HUES6 (cell line): ENCODE measurements around the gene USP22.

Experiments
- H3K27ac ChIP-seq: 2 replicates; pipeline ENCODE4 v1.7.0; 2013; ENCODE audit warnings: low read depth, mild to moderate bottlenecking, low read length, inconsistent platforms
- H3K27me3 ChIP-seq: 2 replicates; pipeline ENCODE4 v1.6.1; 2013; ENCODE audit warnings: low read length; ENCODE audit not compliant: control insufficient read depth, insufficient read depth
- H3K36me3 ChIP-seq: 2 replicates; pipeline ENCODE4 v1.6.1; 2013; ENCODE audit warnings: low read length; ENCODE audit not compliant: control insufficient read depth, insufficient read depth
- H3K4me1 ChIP-seq: 2 replicates; pipeline ENCODE4 v1.6.1; 2013; ENCODE audit warnings: low read length; ENCODE audit not compliant: control insufficient read depth, insufficient read depth
- H3K4me3 ChIP-seq: 2 replicates; pipeline ENCODE4 v1.5.1; 2013; ENCODE audit warnings: low read depth, low read length
- H3K9ac ChIP-seq: one replicate; pipeline ENCODE4 v1.6.1; 2013; ENCODE audit warnings: mild to moderate bottlenecking, low read length
- H3K9me3 ChIP-seq: 2 replicates; pipeline ENCODE4 v1.6.1; 2013; ENCODE audit warnings: low read depth, low read length; ENCODE audit not compliant: control insufficient read depth, insufficient read depth

Gene USP22

DNA sequence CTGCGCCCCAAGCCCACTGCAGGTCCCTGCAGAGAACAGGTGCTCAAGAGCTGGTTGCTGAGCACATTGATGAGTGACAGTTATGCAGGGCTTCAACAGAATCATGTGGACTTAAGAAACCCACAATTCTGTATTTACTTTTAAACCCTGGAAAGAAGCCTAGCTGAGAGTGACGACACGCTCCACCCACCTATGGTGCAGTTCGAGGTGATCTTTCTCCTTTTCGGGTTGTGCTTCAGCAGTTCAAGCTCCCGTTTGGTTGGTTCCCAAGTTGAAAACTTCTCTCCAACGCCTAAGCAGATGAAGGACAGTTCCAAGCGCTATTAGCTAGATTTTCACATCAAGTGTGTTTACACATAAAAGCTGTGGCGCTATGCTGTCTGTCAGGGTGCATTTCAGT lies 23.9 kb downstream of the USP22 start:
- Histone ChIP-seq H3K4me1 (no peaks in the 10 kb centered on the region), H3K27me3 (no peaks in the 10 kb centered on the region), H3K27ac (no peak overlapping the region), H3K4me3 (no peak overlapping the region), H3K36me3 (peaks cover 98% of the 10 kb centered on the region), H3K9me3 (no peaks in the 10 kb centered on the region), H3K9ac (no peak overlapping the region)

DNA sequence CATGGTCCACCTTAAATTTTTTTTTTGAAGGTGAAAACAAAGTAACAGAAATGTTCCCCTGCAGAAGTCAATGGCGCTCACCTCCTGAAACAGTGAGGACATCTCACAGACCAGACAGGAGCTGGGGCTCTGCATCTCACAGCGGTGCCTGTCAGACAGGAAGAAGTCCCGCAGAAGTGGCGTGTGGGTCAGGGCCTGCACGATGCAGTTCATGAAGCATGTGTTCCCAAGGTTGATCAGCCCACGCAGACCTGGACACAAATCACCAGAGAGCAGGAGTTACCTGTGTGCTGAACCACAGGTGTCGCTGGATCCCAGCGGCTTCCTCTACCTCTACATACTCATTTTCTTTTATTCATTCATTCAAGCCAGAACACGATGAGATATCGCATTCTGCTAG lies 24.9 kb downstream of the USP22 start:
- no peaks in the 10 kb centered on the region for H3K27me3 ChIP-seq
- H3K9ac ChIP-seq = no peak overlapping the region
- H3K9me3 ChIP-seq = no peaks in the 10 kb centered on the region
- no peaks in the 10 kb centered on the region for H3K4me1 ChIP-seq
- peaks cover 97% of the 10 kb centered on the region for H3K36me3 ChIP-seq
- no peak overlapping the region for H3K27ac ChIP-seq
- H3K4me3 ChIP-seq = no peak overlapping the region

DNA sequence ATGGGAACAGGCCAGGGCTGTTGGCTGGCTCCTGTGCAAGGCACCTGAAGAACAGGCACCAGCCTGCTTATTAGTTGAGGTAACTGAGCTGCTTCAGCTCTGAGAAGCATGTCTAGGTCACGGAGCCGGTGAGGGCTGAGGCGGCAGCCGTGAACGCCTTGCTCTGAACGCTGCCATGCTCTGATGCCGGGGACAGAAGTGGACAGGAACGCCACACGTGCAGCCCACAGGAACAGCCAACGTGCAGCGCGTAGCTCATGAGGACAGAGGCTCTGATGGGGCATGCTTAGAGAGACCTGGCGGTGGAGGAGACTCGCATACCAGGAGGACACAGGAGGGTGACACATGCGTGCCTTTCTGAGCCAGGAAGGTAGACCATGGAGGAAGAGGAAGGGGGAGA lies 25.6 kb downstream of the USP22 start:
- no peaks in the 10 kb centered on the region for H3K4me1 ChIP-seq
- H3K36me3 ChIP-seq = peaks cover 98% of the 10 kb centered on the region
- H3K27me3 ChIP-seq = no peaks in the 10 kb centered on the region
- H3K27ac ChIP-seq = no peak overlapping the region
- H3K4me3 ChIP-seq = no peak overlapping the region
- no peak overlapping the region for H3K9ac ChIP-seq
- no peaks in the 10 kb centered on the region for H3K9me3 ChIP-seq

DNA sequence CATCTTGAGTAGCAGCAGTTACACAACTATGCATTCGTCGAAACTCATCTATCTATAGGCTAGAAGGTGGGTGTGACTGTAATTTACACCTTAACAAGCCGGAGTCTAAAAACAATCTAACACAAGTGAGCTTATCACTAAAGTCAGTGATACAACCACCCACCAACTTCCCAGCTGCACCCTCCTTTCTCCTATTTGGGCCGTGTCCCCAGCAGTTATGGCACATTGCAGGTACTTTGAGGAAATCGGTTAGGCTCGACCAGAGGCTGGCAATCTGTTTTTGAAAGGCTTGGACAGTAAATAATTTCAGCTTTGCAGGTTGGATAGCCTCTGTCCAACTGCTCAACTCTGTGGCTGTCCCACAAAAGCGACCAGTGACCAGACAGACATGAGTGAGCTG lies 26.0 kb downstream of the USP22 start:
- Histone ChIP-seq H3K27ac (no peak overlapping the region), H3K4me1 (no peaks in the 10 kb centered on the region), H3K36me3 (peaks cover 99% of the 10 kb centered on the region), H3K9ac (no peak overlapping the region), H3K27me3 (no peaks in the 10 kb centered on the region), H3K4me3 (no peak overlapping the region), H3K9me3 (no peaks in the 10 kb centered on the region)

DNA sequence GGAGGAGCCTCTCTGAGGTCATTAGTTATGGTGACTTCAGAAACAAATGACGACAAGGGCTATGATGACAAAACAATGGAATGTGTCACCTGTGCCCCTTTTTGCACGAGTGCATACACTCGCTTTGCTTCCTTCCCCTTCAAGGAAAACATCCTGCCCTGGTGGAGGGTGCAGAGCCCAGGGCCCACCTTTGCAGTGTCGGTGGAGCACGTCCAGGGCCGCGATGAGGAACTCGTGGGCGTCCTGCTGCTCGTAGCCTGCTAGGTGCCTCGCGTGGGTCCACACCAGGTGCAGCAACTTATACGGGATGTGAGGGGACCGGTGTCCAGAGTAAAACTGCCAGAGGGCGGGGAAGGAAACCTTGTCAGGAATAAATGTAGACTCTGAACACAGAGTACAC lies 27.2 kb downstream of the USP22 start:
- Histone ChIP-seq H3K9me3 (no peaks in the 10 kb centered on the region), H3K36me3 (peaks cover 99% of the 10 kb centered on the region), H3K27ac (no peak overlapping the region), H3K4me3 (no peak overlapping the region), H3K9ac (no peak overlapping the region), H3K4me1 (no peaks in the 10 kb centered on the region), H3K27me3 (no peaks in the 10 kb centered on the region)

DNA sequence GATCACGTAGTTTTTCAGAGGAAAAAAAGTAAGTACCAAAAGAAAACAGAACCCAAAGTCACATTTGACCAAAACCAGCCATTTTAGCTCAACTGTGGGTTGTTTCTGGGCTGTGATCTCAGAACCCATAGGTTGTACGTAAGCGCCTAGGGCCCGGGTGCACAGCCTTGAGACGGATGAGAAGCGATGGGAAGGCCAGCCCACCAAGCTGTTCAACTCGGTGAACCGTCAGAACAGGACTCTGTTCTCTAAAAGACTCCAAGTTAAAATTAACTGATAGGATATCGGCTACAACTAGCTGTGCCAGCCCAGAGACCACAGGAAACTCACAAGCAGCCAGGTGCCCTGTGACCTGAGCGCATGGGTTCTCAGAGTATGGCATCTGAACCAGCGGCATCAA lies 28.3 kb downstream of the USP22 start:
- H3K27me3 ChIP-seq = no peaks in the 10 kb centered on the region
- H3K4me3 ChIP-seq = no peak overlapping the region
- H3K36me3 ChIP-seq = peaks cover 99% of the 10 kb centered on the region
- H3K9ac ChIP-seq = no peak overlapping the region
- H3K9me3 ChIP-seq = no peaks in the 10 kb centered on the region
- no peaks in the 10 kb centered on the region for H3K4me1 ChIP-seq
- no peak overlapping the region for H3K27ac ChIP-seq

DNA sequence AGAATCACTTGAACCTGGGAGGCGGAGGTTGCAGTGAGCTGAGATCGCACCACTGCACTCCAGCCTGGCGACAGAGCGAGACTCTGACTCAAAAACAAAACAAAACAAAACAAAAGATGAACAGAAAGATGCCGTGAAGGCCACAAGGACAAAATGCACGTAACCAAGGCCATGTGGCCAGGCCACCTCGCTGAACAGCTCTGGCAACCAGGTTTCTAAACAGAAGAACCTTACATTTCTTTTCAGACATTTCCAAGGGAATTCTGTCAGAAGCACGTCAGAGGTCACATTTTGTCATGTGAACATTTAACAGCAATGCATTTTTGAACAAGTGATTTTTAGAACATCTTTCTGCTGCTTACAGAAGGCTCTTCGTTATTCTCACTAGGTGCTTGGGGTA lies 28.8 kb downstream of the USP22 start:
- Histone ChIP-seq H3K27ac (no peak overlapping the region), H3K27me3 (no peaks in the 10 kb centered on the region), H3K9me3 (no peaks in the 10 kb centered on the region), H3K4me1 (no peaks in the 10 kb centered on the region), H3K4me3 (no peak overlapping the region), H3K36me3 (peaks cover 99% of the 10 kb centered on the region), H3K9ac (no peak overlapping the region)

DNA sequence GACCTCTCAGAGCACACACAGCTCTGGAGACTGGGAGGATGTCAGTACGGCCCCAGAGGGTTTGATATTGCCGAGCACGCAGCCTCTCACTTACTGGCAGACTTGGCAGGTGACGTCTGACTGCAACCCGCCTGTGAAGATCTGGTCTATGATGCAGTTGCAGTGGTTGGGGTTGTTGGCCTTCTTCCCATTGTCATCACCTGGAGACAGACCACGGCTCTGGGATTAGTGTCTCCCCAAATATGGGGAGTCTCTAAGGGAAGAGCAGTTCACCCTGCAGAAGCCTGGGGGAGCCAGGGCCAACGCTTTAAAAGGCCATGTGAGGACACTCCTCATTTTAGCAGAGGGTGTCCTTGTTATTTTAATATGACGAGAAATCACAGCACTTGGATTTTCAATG lies 30.1 kb downstream of the USP22 start:
- Histone ChIP-seq H3K9ac (no peak overlapping the region), H3K36me3 (peaks cover 99% of the 10 kb centered on the region), H3K27me3 (no peaks in the 10 kb centered on the region), H3K9me3 (no peaks in the 10 kb centered on the region), H3K4me1 (no peaks in the 10 kb centered on the region), H3K27ac (no peak overlapping the region), H3K4me3 (no peak overlapping the region)

DNA sequence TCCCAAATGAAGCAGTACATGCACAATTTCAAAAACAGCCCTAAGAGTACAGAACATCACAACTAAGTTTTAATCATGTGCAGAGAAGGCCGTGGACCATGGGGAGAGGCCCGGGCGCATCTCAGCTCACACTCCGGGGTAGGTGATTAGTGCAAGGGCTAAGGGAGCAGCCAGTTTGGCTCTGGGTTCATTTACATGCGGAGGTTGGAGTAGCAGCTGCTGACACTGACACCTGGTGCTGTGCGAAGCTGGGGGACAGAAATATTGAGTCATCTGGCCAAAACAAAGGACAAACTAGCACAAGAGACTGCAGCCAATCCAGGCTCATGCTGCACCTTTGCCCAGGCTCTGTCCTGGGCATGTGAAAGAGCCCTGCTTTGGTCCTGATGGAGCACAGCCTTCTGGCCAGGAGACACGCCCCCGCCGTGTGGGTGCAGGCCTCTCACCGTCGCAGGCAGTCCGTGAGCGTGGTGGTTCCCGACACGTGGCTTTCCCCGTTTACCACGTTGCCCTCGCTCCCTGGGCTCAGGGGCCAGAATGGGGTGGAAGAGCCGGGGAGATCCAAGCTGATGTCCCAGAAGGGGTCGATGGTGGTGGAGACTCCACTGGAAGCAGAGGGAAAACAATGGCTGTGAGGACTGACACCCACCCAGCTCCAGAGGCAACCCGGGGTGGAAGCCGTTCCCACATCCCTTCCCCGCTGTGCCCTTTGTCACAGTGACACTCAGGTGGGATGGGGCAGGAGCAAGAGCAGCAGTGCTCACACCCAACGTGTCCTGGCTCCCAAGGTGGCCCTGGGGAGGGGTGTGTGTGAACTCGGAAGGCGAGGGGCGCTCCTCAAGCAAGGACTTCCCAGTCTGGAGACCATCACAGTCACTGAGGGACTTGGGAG lies 31.9 kb downstream of the USP22 start:
- no peak overlapping the region for H3K27ac ChIP-seq
- no peaks in the 10 kb centered on the region for H3K9me3 ChIP-seq
- peaks cover 99% of the 10 kb centered on the region for H3K36me3 ChIP-seq
- H3K4me1 ChIP-seq = no peaks in the 10 kb centered on the region
- H3K27me3 ChIP-seq = no peaks in the 10 kb centered on the region
- no peak overlapping the region for H3K4me3 ChIP-seq
- no peak overlapping the region for H3K9ac ChIP-seq

DNA sequence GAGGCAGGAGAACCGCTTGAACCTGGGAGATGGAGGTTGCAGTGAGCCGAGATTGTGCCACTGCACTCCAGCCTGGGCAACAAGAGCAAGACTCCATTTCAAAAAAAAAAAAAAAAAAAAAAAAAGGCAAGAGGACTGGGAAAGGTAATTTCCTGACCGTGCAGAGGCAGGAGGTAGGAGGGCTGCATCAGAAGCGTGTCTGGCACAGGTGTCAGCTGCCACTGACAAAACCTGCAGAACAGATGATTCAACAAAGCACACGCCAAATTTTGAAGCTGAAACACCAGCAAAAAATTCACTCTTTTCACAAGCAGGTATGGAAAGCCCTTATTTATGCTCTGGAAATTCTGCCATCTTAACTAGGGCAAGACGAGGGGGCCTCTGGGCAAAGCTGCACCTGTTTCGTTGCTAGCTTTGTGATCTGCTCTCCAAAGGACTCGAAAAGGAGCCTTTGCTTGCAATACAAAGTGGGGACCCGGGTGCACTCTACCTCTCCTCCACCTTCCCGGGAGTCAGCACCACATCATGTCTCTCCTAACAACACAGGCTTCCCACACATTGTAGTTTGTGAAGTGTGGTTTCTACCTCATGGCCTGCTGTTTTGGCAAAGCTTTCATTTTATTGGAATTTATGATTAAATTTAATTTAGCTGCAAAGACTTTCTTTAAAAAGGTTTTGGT lies 33.7 kb downstream of the USP22 start:
- H3K27ac ChIP-seq = no peak overlapping the region
- H3K27me3 ChIP-seq = no peaks in the 10 kb centered on the region
- no peaks in the 10 kb centered on the region for H3K9me3 ChIP-seq
- H3K36me3 ChIP-seq = peaks cover 99% of the 10 kb centered on the region
- no peaks in the 10 kb centered on the region for H3K4me1 ChIP-seq
- no peak overlapping the region for H3K9ac ChIP-seq
- H3K4me3 ChIP-seq = no peak overlapping the region

DNA sequence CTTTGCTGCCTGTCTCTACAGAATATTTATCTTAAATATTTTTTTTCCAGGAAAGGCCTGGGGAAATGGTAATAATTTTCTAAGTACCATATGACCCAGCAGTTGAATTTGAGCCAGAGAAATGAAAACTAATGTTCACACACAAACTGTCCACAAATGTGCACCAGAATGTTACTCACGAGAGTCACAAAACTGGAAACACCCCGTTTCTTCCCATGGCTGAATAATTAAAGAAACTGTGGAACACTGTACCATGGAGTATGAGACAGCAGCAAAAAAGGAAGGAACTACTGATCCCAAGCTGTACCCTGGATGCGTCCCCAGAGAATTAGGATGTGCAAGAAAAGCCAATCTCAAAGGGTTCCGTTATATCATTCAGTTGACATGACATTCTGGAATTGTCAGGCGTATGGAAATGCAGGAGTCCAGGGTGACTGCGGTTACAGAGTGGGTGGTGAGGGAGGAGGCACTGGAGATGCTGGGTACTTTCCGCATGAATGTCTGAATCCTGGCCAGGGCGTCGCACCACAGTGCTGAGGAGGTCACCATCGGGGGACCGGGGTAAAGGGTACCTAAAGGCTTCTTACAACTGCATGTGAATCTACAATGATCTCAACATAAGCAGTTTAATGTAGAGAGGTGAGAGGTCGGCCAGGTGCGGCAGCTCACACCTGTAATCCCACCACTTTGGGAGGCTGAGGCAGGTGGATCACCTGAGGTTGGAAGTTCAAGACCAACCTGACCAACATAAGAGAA lies 34.5 kb downstream of the USP22 start:
- no peaks in the 10 kb centered on the region for H3K9me3 ChIP-seq
- H3K27me3 ChIP-seq = no peaks in the 10 kb centered on the region
- H3K4me1 ChIP-seq = no peaks in the 10 kb centered on the region
- no peak overlapping the region for H3K27ac ChIP-seq
- H3K36me3 ChIP-seq = peaks cover 100% of the 10 kb centered on the region
- no peak overlapping the region for H3K4me3 ChIP-seq
- no peak overlapping the region for H3K9ac ChIP-seq
